PFSK-1 (cell line): ENCODE data around the gene ZNF514.

Experiments
- POLR2AphosphoS5 ChIP-seq: IDR thresholded peaks from 2 replicates; pipeline ENCODE4 v1.6.1; 2012; ENCODE audit warnings: low read depth, mild to moderate bottlenecking, control low read depth, low read length, moderate library complexity
- SIN3A ChIP-seq: IDR thresholded peaks from 2 replicates; pipeline ENCODE4 v1.6.1; 2012; ENCODE audit warnings: mild to moderate bottlenecking, low read length, moderate library complexity, borderline replicate concordance; ENCODE audit not compliant: insufficient read depth
- TAF1 ChIP-seq: IDR thresholded peaks from 2 replicates; pipeline ENCODE4 v1.6.1; 2012; ENCODE audit warnings: low read length, control low read depth, borderline replicate concordance; ENCODE audit not compliant: insufficient read depth

GRCh38 chr2:95106081-95106480 is 53.6 kb downstream of the ZNF514 start:
- TF ChIP-seq POLR2AphosphoS5 (no peak), TAF1 (no peak), SIN3A (no peak)
